Measurements from ENCODE around the gene GGPS1. TPM values are rescaled to one million over a fixed set of nuclear protein-coding genes. Genes with fewer than 3 reads are reported as not detected.
A peak's percentile ranks its signal among the peaks of the same experiment; 100 is the strongest.

The GGPS1 gene
- polyA plus RNA-seq, 1 donor (not counting 4 experiments of a cell fraction or from before 2014, with no cell fraction given): 40.8 TPM

- H2AFZ ChIP-seq (ENCODE audit: control insufficient read depth, low read length): peak overlapping the region; percentile 30
- H3K4me2 ChIP-seq (ENCODE audit: control insufficient read depth, extremely low read depth, insufficient read depth, low read depth, low read length): peak overlapping the region; percentile 99
- TF ChIP-seq CTCF (optimal IDR thresholded peaks at IDR 0.05 in 1 of 3, IDR thresholded peaks at IDR 0.05 in 1 of 3, conservative IDR thresholded peaks at IDR 0.05 in 1 of 3; ENCODE audit: extremely low read depth in 1 of 3, insufficient read depth in 2 of 3, low read length in 3 of 3) (no peak), EZH2 (IDR thresholded peaks at IDR 0.05; ENCODE audit: low read length) (no peak)
- peak overlapping the region; percentile 91 for H3K9ac ChIP-seq (ENCODE audit: control insufficient read depth, extremely low read depth, insufficient read depth, low read length)
- no peaks in the 10 kb centered on the region for H3K9me3 ChIP-seq (ENCODE audit: control insufficient read depth, low read depth, low read length)
- H3K9me1 ChIP-seq (ENCODE audit: control insufficient read depth, extremely low read depth, insufficient read depth, low read length): no peaks in the 10 kb centered on the region
- no peaks in the 10 kb centered on the region for H4K20me1 ChIP-seq (ENCODE audit: control insufficient read depth, extremely low read depth, insufficient read depth, low read length)
- DNase-seq (ENCODE audit: low read depth, low spot score) (no peak), FAIRE-seq (no peak)
- peaks cover 87% of the 10 kb centered on the region for H3K79me2 ChIP-seq (ENCODE audit: control insufficient read depth, insufficient read depth, low read length)
- H3K27me3 ChIP-seq (ENCODE audit: control insufficient read depth, extremely low read depth, insufficient read depth, low read length): no peaks in the 10 kb centered on the region
- peaks cover 0 to 4% of the 10 kb centered on the region in 2 experiments for H3K36me3 ChIP-seq (ENCODE audit: control insufficient read depth in 2 of 2, extremely low read depth in 1 of 2, insufficient read depth in 2 of 2, low read length in 2 of 2)
- dilution Hi-C loops (cut with MboI; ENCODE audit: extremely low pct_ligation_motif_present, low sequenced_read_pairs): no loop called here
- peak overlapping the region; percentile 88 for H3K27ac ChIP-seq (ENCODE audit: control insufficient read depth, insufficient read depth, low read length)
- peaks cover 28% of the 10 kb centered on the region for H3K4me1 ChIP-seq (ENCODE audit: control insufficient read depth, extremely low read depth, insufficient read depth, low read length)
- peak overlapping the region; percentile 95 to 97 (median 96) for H3K4me3 ChIP-seq (ENCODE audit: control insufficient read depth in 2 of 3, extremely low read depth in 1 of 3, insufficient read depth in 2 of 3, low read depth in 1 of 3, low read length in 3 of 3)
Observed at GRCh38 chr1:235326719-235327558, 1.4 kb upstream of the GGPS1 start.

DNA sequence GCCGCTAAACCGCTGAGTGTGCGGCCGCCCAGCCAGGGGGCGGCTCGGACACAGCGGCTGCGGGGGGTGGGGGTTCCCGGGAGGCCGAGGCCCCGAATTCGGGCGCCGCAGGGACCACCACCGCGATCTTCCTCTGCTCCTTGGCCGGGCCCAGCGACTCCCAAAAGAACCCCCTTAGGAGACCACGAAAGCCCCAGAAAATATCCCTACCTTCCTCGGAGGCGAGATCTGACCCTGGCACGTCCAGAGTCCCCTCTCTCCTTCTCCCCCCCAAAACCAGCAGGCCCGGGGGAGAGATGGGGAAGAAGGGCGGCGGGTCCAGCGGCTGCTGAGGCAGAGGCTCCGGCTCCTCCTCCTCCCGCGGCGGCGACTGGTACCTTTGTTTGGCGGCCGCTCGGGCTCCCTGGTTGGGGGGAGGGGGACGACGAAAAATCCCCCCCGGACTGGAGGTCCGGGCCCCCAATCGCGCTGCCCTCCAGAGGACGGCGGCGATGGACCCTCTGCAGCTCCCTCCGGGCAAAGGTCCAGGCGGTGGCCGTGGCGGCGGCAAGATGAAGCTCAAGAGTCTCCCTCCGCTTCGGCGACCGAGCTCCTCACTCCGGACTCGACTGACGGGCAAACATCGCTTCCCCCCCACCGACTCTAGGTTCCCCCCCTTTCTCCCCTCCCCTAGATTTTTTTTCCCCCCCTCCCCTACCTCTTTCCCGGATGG, 655 bp upstream of the GGPS1 start, which contains the start of gene ARID4B:
Gene ARID4B, minus strand, starts transcription at position 621 of the 712 bp plus-strand sequence. CDS start 1,260 bp downstream, outside the sequence.
- Histone ChIP-seq H3K9me3 (ENCODE audit: control insufficient read depth, low read depth, low read length) (no peaks in the 10 kb centered on the region), H3K4me1 (ENCODE audit: control insufficient read depth, extremely low read depth, insufficient read depth, low read length) (peaks cover 30% of the 10 kb centered on the region), H3K27me3 (ENCODE audit: control insufficient read depth, extremely low read depth, insufficient read depth, low read length) (no peaks in the 10 kb centered on the region), H3K27ac (ENCODE audit: control insufficient read depth, insufficient read depth, low read length) (peak within 1 kb of the TSS; percentile 95), H3K79me2 (ENCODE audit: control insufficient read depth, insufficient read depth, low read length) (peaks cover 87% of the 10 kb centered on the region), H3K36me3 (ENCODE audit: control insufficient read depth in 2 of 2, extremely low read depth in 1 of 2, insufficient read depth in 2 of 2, low read length in 2 of 2) (peaks cover 0 to 4% of the 10 kb centered on the region in 2 experiments), H4K20me1 (ENCODE audit: control insufficient read depth, extremely low read depth, insufficient read depth, low read length) (no peaks in the 10 kb centered on the region), H3K9ac (ENCODE audit: control insufficient read depth, extremely low read depth, insufficient read depth, low read length) (peak within 1 kb of the TSS; percentile 91), H3K9me1 (ENCODE audit: control insufficient read depth, extremely low read depth, insufficient read depth, low read length) (no peaks in the 10 kb centered on the region), H3K4me2 (ENCODE audit: control insufficient read depth, extremely low read depth, insufficient read depth, low read depth, low read length) (peak within 1 kb of the TSS; percentile 99), H3K4me3 (ENCODE audit: control insufficient read depth in 2 of 3, extremely low read depth in 1 of 3, insufficient read depth in 2 of 3, low read depth in 1 of 3, low read length in 3 of 3) (peak within 1 kb of the TSS; percentile 95 to 97 (median 96)), H2AFZ (ENCODE audit: control insufficient read depth, low read length) (peak within 1 kb of the TSS; percentile 100)
- DNase-seq (ENCODE audit: low read depth, low spot score): no peak
- dilution Hi-C loops (cut with MboI; ENCODE audit: extremely low pct_ligation_motif_present, low sequenced_read_pairs): no loop called here
- TF ChIP-seq EZH2 (IDR thresholded peaks at IDR 0.05; ENCODE audit: low read length) (no peak), CTCF (optimal IDR thresholded peaks at IDR 0.05 in 1 of 3, IDR thresholded peaks at IDR 0.05 in 1 of 3, conservative IDR thresholded peaks at IDR 0.05 in 1 of 3; ENCODE audit: extremely low read depth in 1 of 3, insufficient read depth in 2 of 3, low read length in 3 of 3) (no peak)
- no peak for FAIRE-seq
